Motor neuron (in vitro differentiated cells): ENCODE data around the gene TRIM62. TPM values are rescaled to one million over a fixed set of nuclear protein-coding genes. Genes with fewer than 3 reads are reported as not detected.

Experiments used
- ATAC-seq, 8 experiments: fragments of 200-7000 bp; cut with Tn5 transposase; replicated peaks in 6 of 8; 2 replicates each; pipeline ENCODE4 v1.8.0; 2021; ENCODE audit warnings: mild to moderate bottlenecking in 8 of 8, moderate library complexity in 8 of 8
- H3K27ac ChIP-seq, 2 donors: fragments of 250-450 bp; sonication (Bioruptor Pico); 2 replicates each; pipeline ENCODE4 v1.9.0; 2021; ENCODE audit warnings: antibody characterized with exemption in 2 of 2, mild to moderate bottlenecking in 2 of 2, moderate library complexity in 1 of 2
- H3K4me1 ChIP-seq, 2 donors: fragments of 250-450 bp; sonication (Bioruptor Pico); replicated peaks in 1 of 2; 2 replicates each; pipeline ENCODE4 v1.6.1; 2021; ENCODE audit warnings: antibody characterized with exemption in 2 of 2, mild to moderate bottlenecking in 2 of 2, moderate library complexity in 1 of 2
- H3K4me3 ChIP-seq, 5 donors: fragments of 250-450 bp; sonication (Bioruptor Pico); 2 replicates each; pipeline ENCODE4 v1.9.0; 2021; ENCODE audit warnings: antibody characterized with exemption in 5 of 5, mild to moderate bottlenecking in 5 of 5, moderate library complexity in 4 of 5
- WGBS, 10 experiments: fragments of 450-650 bp; shearing (Covaris generic); methylation state at CpG; one replicate each; pipeline ENCODE4 v1.0.0; 2022; 5-methylcytosine and 5-hydroxymethylcytosine counted together
- in situ Hi-C, 9 experiments: fragments of 400-800 bp; cut with MboI; loops; one replicate each; pipeline ENCODE4 v1.15.0; 2021; ENCODE audit warnings: low sequenced_read_pairs in 9 of 9, low pct_unique_long_range_greater_than_20kb in 2 of 9; ENCODE audit not compliant: unreplicated experiment in 9 of 9
- total RNA-seq, 8 experiments: library from RNA; unstranded; fragments of 300-600 nt; gene quantifications; 2 replicates each; pipeline versions ENCODE4 v1.2.3 to v1.2.4, GENCODE V29; 2022

The TRIM62 gene
- total RNA-seq, 8 experiments from 2014 or later, result 2.5 to 12.6 (median 7.7) TPM

DNA sequence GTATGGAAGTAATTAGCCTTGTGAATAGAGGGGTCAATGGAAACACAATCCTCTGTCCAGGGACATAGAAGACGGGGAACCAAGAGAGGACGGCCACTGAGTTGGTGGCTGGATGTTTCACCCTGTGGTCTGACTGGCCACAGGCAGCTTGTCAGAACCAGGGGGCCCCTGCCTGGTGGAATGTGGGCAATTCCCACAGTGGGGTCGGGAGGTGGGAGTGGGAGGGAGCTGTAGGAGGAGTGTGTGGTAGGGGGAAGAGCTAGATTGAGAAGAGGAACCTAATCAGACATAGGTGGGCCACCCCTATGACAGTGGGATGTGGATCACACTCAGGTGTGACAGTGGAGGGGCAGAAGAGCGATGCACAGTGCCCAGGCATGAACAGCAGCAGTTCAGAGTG lies 31.3 kb downstream of the TRIM62 start:
- H3K4me1 ChIP-seq, result peaks cover 23 to 25% of the 10 kb centered on the region in 2 donors
- no peak overlapping the region for H3K4me3 ChIP-seq
- ATAC-seq, result no peak
- in situ Hi-C loops, result loop anchor here in 1 of 9 experiments (25.0 kb wide), 1 partner anchor 112 kb away; the partner anchor contains the start of gene ZNF362
- H3K27ac ChIP-seq, result no peak overlapping the region
- WGBS, 10 experiments, result 73% methylated on average over 3 of the region's 4 CpGs; no CpG with 5 or more reads in 9 of the 10 experiments

DNA sequence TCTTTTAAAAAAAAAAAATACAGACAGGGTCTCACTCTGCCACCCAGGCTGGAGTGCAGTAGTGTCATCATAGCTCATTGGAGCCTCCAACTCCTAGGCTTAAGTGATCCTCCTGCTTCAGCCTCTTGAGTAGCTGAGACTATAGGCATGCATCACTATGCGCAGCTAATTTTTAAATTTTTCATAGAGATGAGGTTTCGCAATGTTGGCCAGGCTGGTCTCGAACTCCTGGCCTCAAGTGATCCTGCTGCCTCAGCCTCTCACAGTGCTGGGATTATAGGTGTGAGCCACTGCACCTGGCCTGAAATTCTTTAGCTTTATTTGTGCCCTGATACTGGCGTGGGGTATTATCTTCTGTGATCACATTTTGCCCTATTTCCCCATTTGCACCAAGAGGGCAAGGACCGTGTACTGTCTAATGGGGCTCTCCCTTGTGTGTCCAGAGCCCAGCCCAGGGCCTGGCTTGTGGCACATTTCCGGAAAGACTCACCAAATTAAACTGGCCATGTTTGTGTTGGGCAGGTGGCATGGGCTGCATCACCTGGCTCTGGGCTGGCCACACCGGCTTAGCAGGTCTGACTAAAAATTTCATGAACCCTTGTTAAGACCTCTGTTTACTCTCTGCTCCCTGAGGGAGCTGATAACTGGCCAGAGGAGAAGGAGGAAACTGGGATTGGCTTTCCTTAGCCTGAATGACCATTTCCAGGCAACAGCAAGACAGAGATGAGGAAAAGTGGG lies 32.2 kb downstream of the TRIM62 start:
- no peak for ATAC-seq
- 71 to 100% (median 88%) methylated on average over 2 to 7 of the region's 7 CpGs; no CpG with 5 or more reads in 2 of the 10 experiments for WGBS, 10 experiments
- Histone ChIP-seq H3K4me1 (peaks cover 23 to 25% of the 10 kb centered on the region in 2 donors), H3K4me3 (no peak overlapping the region), H3K27ac (no peak overlapping the region)
- in situ Hi-C loops, result loop anchor here in 3 of 9 experiments (25.0 kb wide), 2 partner anchors 113 to 313 kb away; partner anchors contain the start of genes ZSCAN20 (in 3 of the 3) and ZNF362 (in 1 of the 3)

DNA sequence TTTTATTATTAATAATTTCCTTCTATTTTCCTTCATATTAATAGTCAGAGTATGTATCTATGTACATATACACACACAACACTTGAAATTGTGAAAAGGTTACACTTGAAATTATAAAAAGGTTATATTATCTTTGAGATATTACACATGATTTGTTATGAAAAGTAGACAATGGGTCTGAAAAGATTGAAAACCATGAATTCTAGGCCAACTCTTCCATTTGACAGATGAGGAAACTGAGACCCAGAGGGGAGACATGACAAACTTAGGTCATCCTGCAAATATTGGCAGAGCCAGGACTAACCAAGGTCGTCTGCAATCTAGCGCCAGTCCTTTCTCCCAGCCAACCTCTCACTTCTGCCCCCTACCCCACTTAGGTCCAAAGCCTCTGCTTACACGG lies 33.2 kb downstream of the TRIM62 start:
- H3K4me3 ChIP-seq, result no peak overlapping the region
- H3K27ac ChIP-seq, result no peak overlapping the region
- 58 to 88% (median 76%) methylated on average over 1 to 3 of the region's 3 CpGs; no CpG with 5 or more reads in 4 of the 10 experiments for WGBS, 10 experiments
- peaks cover 23 to 25% of the 10 kb centered on the region in 2 donors for H3K4me1 ChIP-seq
- in situ Hi-C loops, result loop anchor here in 3 of 9 experiments (25.0 kb wide), 1 partner anchor 314 kb away; the partner anchor contains the start of gene ZSCAN20 (in 3 of the 3)
- ATAC-seq, result no peak

DNA sequence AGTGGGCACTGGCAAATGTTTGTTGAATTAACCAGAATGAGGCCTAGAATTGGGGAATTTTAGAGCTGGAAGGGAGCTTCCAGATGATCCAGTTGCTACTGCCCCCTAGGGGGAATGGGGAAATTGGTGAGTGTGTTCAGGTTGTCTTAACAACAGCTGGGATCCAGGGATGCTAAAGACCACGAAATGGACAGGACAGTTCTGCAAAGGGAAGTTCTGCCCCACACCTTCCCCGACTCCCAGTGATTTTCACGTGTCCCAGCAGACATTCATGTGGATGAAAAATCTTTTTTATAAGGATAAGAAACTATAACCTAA lies 33.9 kb downstream of the TRIM62 start:
- 20 to 79% (median 68%) methylated on average over 1 to 3 of the region's 3 CpGs; no CpG with 5 or more reads in 2 of the 10 experiments for WGBS, 10 experiments
- peaks cover 17 to 20% of the 10 kb centered on the region in 2 donors for H3K4me1 ChIP-seq
- in situ Hi-C loops, result loop anchor here in 3 of 9 experiments (25.0 kb wide), 1 partner anchor 314 kb away; the partner anchor contains the start of gene ZSCAN20 (in 3 of the 3)
- no peak overlapping the region for H3K27ac ChIP-seq
- H3K4me3 ChIP-seq, result no peak overlapping the region
- peak in 3 of 8 experiments; percentile 25 to 56 (median 37) for ATAC-seq

DNA sequence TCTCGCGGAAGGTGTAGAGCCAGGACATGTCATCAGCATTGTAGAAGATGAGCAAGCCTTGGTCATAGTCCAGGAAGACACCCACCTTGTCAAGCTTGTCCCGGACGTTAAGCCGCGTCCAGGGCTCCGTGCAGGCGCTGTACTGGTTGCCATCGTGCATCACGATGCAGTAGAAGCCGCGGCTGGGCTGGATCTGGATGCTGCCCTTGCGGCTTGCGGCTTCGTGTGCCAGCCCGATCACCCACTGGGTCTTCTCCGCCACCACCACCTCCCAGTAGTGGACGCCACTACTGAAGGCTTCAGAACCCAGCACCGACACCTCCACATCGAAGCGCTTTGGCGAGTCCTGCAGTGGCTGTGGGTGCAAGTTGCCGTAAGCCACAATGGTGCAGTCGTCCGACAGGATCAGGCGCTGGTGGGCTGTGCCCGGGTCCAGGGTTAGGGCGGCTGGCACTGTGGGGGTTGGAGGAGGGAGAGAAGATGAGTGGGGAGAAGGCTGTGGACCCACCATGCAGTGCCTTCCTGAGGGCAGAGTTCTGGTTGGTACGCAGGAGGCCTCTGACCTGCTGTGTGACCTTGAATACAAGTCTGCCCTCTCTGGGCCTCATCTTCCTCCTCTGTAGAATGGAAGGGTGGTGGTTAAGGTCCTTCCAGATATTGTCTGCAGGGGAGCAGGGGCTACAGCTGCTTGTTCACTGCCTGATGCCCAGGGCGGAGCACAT lies 34.4 kb downstream of the TRIM62 start:
- peaks cover 12 to 14% of the 10 kb centered on the region in 2 donors for H3K4me1 ChIP-seq
- 91 to 100% (median 96%) methylated on average over 2 to 26 of the region's 30 CpGs; no CpG with 5 or more reads in 4 of the 10 experiments for WGBS, 10 experiments
- in situ Hi-C loops, result loop anchor here in 3 of 9 experiments (25.0 kb wide), 1 partner anchor 315 kb away; the partner anchor contains the start of gene ZSCAN20 (in 3 of the 3)
- no peak for ATAC-seq
- no peak overlapping the region for H3K27ac ChIP-seq
- no peak overlapping the region for H3K4me3 ChIP-seq

DNA sequence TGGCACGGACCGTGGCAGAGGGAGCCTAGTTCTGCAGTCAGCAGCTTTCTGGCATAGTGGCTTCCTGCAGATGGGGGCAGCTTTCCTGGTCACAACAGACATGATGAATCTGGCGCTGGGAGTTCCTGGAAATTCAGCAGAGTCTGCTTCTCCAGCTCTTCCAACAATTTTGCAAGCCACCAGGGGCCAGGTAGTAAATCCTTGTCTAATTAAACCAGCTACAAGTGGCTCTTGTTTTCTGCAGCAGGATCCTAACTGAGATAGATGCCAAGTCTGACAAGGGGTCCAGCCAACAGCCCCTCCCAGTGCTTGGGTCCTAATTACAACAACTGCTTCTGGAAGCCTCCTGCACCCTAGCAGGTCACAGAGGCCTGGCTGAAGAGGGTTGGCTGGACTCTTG lies 35.8 kb downstream of the TRIM62 start:
- H3K4me3 ChIP-seq, result no peak overlapping the region
- H3K27ac ChIP-seq, result no peak overlapping the region
- H3K4me1 ChIP-seq, result peaks cover 0 to under 1% of the 10 kb centered on the region in 2 donors
- ATAC-seq, result peak in 3 of 8 experiments; percentile 12 to 31 (median 23)
- in situ Hi-C loops, result loop anchor here in 3 of 9 experiments (25.0 kb wide), 1 partner anchor 316 kb away; the partner anchor contains the start of gene ZSCAN20 (in 3 of the 3)
- 60 to 100% (median 92%) methylated on average over 1 to 3 of the region's 3 CpGs; no CpG with 5 or more reads in 2 of the 10 experiments for WGBS, 10 experiments

DNA sequence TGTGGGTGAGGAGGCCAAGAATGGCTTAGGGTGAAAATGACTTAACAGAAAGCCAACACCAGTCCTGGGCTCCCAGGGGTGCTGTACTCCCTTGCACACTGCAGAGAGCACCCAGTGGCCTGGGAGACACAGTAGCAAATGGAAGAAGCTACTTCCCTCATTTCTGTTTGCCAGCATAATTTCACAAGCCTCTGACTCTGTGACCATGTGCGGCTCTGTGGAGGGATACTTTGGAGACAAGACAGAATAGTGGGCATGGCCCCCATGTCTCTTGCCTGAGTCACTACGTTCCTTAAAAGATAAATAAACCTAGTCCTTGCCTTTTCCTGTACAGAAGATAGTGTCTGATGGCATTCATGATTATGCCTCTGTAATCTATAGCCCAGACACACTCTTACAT lies 38.1 kb downstream of the TRIM62 start:
- ATAC-seq, result no peak
- WGBS, 10 experiments, result 44 to 100% (median 93%) methylated on average over 1 to 2 of the region's 2 CpGs; no CpG with 5 or more reads in 3 of the 10 experiments

DNA sequence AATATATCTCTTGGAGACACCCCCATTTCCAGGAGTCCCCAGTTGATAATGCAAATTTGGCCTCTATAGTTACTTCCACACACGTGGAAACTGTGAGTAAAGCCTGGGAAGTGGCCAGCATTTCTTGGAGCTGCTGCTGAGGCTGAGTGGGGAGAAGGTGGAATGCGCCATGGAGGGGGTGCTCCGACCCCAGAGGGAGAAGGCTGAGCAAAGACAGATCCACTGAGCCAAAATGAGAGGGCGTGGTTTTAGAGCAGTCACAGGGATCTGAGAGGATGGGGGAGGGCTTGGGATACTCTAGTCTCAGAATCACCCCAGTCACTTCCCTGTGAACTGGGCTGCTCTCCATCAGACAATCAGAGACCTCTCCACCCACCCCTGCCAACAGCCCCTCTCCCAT lies 38.7 kb downstream of the TRIM62 start:
- in situ Hi-C loops, result loop anchor here in 3 of 9 experiments (25.0 kb wide), 1 partner anchor 319 kb away; the partner anchor contains the start of gene ZSCAN20 (in 3 of the 3)
- H3K4me3 ChIP-seq, result no peak overlapping the region
- H3K4me1 ChIP-seq, result peaks cover 0 to 2% of the 10 kb centered on the region in 2 donors
- peak in 1 of 8 experiments; percentile 26 for ATAC-seq
- no peak overlapping the region for H3K27ac ChIP-seq
- 0 to 70% (median 59%) methylated on average over 1 to 4 of the region's 4 CpGs; no CpG with 5 or more reads in 5 of the 10 experiments for WGBS, 10 experiments

More for the DNA sequence above, 38.1 kb downstream of the TRIM62 start:
- in situ Hi-C loops, result loop anchor here in 3 of 9 experiments (25.0 kb wide), 1 partner anchor 319 kb away; the partner anchor contains the start of gene ZSCAN20 (in 3 of the 3)
- no peak overlapping the region for H3K4me3 ChIP-seq
- peaks cover 0 to 2% of the 10 kb centered on the region in 2 donors for H3K4me1 ChIP-seq
- no peak overlapping the region for H3K27ac ChIP-seq

DNA sequence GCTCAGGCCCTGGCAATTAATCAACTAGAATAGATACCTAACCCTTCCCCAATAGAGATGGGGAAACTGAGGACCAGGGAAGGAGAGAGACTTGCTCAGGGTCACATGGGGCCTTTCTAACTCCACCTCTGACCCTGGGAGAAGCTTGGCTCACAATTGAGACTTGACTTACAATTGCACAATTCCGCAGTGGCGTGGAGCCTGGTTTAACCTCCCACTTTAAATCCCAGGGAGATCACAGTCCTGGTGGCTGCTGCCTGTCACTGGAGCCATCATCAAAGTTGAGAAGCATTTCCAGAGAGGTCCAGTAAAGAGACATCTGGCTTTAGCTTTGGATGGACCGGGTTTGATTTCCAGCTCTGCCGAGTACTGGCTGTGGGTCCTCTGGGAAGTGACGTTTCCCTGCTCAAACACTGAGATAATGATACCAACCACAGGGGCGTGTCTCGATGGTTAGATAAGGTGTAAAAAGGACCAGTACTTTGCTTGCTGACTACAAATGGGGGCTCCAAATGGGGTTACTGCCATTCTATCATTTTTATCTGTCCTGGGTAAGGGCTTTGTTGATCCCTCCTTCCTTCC lies 39.3 kb downstream of the TRIM62 start:
- in situ Hi-C loops, result loop anchor here in 3 of 9 experiments (25.0 kb wide), 1 partner anchor 320 kb away; the partner anchor contains the start of gene ZSCAN20 (in 3 of the 3)
- WGBS, 10 experiments, result 83 to 100% (median 90%) methylated on average over 2 to 7 of the region's 7 CpGs; no CpG with 5 or more reads in 4 of the 10 experiments
- Histone ChIP-seq H3K27ac (no peak overlapping the region), H3K4me3 (no peak overlapping the region), H3K4me1 (peaks cover 0 to 2% of the 10 kb centered on the region in 2 donors)
- no peak for ATAC-seq

DNA sequence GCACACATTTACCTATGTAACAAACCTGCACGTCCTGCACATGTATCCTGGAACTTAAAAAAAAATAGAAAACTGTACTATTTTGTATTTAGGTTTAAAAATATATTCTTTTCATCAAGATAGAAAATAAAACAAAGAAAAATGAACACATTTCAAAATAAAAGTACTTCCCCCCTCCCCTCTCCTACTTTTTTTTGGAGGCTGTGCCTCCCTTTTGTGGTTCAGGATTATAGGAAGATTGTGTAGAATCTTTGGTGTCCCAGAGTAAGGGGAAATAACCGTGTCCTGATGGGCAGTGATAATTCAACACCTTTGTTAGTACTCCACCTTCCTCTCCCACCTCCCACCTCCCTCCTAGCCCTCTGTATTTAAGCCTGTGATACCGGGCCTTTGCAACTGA lies 40.1 kb downstream of the TRIM62 start:
- in situ Hi-C loops, result loop anchor here in 3 of 9 experiments (25.0 kb wide), 1 partner anchor 321 kb away; the partner anchor contains the start of gene ZSCAN20 (in 3 of the 3)
- ATAC-seq, result no peak
- peaks cover 0 to 2% of the 10 kb centered on the region in 2 donors for H3K4me1 ChIP-seq
- H3K4me3 ChIP-seq, result no peak overlapping the region
- 7 to 100% (median 68%) methylated on average over 1 to 3 of the region's 3 CpGs for WGBS, 10 experiments
- H3K27ac ChIP-seq, result no peak overlapping the region

DNA sequence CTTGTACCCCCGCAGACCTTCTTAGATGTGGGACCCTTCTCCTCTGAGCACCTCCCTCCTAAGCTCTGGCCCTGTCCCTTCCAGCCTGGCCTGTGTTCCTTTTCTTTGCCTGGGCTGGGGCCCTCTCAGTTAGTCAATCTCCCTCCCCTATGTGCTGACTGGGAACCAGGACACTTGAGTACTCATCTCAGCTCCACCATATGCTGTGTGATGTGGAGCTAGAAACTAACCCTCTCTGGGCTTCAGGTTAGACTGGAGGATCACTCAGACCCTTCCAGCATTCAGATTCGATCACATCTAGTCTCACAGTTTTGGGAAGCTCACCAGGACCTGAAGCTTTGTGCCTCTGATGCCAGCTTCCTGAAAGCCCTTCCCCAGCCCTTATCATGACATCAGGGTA lies 40.6 kb downstream of the TRIM62 start:
- in situ Hi-C loops, result loop anchor here in 3 of 9 experiments (25.0 kb wide), 1 partner anchor 321 kb away; the partner anchor contains the start of gene ZSCAN20 (in 3 of the 3)
- Histone ChIP-seq H3K27ac (no peak overlapping the region), H3K4me3 (no peak overlapping the region), H3K4me1 (peaks cover 0 to 2% of the 10 kb centered on the region in 2 donors)
- peak in 1 of 8 experiments; percentile 13 for ATAC-seq
- WGBS, 10 experiments, result 70 to 100% (median 85%) methylated on average over 1 to 2 of the region's 2 CpGs; no CpG with 5 or more reads in 4 of the 10 experiments
